ENCODE measurements around the gene USPL1.
"Not testable (repeated sequence)": the region's sequence is repeated elsewhere in the genome, so short reads cannot be mapped to it uniquely, and the experiment has no call there.

USPL1 gene

DNA sequence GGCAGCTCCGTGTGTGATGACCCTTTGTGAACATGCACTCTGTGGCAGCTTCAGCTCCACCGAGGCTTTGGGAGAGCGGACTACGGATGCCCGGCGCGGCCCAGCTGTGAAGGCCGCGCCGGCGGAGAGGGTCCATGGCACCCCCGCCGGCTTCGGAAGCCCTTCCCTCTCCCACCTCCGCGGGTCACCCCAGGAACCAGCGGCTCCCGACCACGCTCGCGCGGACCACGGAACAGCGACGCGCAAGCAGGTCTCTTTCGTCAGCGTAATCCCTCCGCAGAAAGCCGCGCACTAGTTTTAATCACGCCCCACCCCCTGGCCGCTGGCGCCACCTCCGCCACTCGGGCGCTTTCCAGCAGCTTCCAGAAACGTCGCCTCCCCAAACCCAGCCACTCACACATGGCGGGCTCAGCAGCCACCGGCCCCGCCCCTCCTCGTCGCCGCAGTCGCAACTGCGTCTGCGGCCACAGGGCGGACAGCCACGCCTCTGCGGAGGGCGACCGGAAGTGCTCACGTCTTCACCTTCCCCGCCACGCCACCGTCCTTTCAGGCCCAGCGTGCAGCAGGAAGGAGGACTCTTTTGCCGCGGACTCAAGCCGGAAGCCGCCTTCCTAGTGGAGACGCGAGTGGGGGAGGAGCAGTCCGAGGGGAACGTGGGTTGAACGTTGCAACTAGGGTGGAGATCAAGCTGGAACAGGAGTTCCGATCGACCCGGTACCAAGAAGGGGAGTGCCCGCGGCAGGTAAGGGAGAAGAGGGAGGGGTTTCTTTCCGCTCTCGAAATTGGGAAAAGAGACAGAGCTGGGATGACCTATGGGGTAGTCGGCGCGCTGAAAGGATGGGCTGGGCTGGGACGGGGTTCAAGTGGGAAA, at the start of gene USPL1:
Gene USPL1 (plus strand): TSS at position 606 of the 871 bp plus-strand sequence. CDS start 3,221 bp downstream, outside the sequence.
- DNase-seq (ENCODE audit: low read depth, low spot score): peak; percentile 85

DNA sequence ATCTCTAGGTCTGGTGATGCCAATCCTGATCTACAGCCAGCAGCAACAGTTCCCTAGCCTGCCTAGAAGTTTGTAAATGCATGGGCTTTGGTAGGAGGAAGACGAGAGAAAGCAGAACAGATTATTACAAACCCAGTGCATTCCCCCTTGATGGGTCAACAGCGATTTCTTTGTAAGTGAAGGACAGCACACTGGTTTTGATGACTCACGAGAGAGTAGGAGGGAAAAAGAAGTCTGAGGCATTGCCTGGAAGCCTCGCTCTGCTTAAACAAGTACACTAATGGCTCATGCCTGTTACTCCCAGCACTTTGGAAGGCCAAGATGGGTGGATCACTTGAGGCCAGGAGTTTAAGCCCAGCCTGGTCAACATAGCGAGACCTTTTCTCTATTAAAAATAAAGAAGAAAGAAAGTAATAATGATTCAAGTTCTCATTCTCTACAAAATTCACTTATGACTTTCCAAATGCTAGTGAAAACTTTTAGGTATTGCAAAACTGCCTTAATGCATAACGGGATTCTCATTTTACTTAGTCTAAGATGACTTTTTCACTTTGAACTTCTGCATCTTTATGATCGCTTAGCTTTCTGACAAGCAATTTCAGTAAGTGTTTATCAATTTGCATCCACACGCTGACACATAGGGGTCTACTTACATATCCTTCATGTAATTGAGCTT, 47.7 kb upstream of the USPL1 start:
- peak; percentile 33 for DNase-seq (ENCODE audit: low read depth, low spot score)

DNA sequence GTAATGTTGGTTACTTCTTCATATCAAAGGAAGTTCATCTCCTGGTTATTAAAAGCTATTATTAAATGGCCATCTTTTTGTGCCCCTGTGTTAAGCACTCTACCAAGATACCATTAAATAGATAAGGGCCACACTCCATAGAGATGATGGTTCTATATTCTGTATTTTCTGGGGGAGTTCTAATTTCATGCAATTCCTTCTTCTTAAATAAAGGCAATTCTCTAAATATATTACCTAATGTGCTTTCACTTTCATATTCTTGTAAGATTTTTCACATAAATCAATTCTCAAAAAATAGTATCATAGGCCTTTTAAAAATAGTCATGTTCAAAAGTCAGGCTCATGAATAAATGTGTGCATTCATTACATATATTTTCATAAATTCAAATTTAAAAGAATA, 47.0 kb upstream of the USPL1 start:
- no peak for DNase-seq (ENCODE audit: low read depth, low spot score)

- no peak for DNase-seq (ENCODE audit: low read depth, low spot score)
Observed at GRCh38 chr13:30572859-30573275, 44.9 kb upstream of the USPL1 start.

DNA sequence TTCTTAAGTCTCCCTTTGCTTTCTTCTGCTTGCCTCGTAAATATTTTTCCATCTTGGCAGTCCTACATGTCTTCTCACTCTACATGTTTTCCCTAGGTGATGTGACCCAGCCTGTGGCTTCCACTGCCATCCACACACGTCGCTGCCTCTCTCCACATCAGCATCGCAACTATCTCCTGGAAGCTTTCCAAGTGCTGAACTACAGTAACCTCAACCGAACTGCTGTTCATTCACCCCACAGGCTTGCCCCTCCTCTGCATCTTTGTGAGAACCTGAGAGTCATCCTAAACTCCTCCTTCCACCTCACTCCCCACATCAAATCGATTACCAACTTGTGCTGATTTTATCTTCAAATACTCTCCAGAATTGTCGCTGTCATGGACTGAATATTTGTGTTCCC, 41.2 kb upstream of the USPL1 start:
- no peak for DNase-seq (ENCODE audit: low read depth, low spot score)

GRCh38 chr13:30577401-30577852, 40.3 kb upstream of the USPL1 start:
- DNase-seq (ENCODE audit: low read depth, low spot score): no peak

- DNase-seq (ENCODE audit: low read depth, low spot score): no peak
Observed at GRCh38 chr13:30580852-30581502, 36.7 kb upstream of the USPL1 start.

DNA sequence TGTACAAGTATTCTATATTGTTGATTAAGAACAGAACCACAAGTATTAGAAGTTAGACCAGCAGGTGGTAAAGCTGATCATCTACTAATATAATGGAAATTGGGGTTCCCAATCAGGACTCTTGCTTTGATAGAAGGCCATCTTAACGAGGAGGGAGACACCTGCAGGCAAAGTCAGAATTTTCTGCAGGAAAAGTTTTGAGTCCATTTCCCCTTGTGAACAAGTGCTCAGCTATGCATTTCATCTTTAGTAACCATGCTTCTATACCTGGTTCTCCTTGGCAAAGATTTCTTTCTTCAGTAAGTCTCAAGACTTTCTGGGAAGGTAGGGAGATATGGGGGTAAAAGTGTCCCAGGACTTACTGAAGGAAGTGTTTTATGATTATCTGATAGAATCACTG, 36.1 kb upstream of the USPL1 start:
- DNase-seq (ENCODE audit: low read depth, low spot score): no peak

- no peak for DNase-seq (ENCODE audit: low read depth, low spot score)
Observed at GRCh38 chr13:30584051-30584731, 33.5 kb upstream of the USPL1 start.

GRCh38 chr13:30585748-30586262, 31.9 kb upstream of the USPL1 start:
- no peak for DNase-seq (ENCODE audit: low read depth, low spot score)

- no peak for DNase-seq (ENCODE audit: low read depth, low spot score)
Observed at GRCh38 chr13:30587231-30587630, 30.5 kb upstream of the USPL1 start.

GRCh38 chr13:30587739-30588138, 30.0 kb upstream of the USPL1 start:
- no peak for DNase-seq (ENCODE audit: low read depth, low spot score)

GRCh38 chr13:30593001-30593400, 24.7 kb upstream of the USPL1 start:
- DNase-seq (ENCODE audit: low read depth, low spot score): no peak

DNA sequence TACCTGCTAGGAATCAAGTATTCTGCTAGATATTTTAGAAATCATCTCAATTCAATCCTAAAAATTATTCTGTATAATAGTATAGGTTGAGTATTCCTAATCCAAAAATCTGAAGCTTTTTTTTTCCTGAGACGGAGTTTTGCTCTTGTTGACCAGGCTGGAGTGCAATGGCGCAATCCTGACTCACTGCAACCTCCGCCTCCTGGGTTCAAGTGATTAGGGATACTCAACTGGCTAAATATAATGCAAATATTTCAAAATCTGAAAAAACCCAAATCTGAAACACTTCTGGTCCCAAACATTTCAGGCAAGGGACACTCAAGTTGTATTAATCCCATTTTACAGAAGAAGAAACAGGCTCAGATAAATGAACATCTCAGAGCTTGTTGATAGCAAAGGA, 17.2 kb upstream of the USPL1 start:
- no peak for DNase-seq (ENCODE audit: low read depth, low spot score)

DNA sequence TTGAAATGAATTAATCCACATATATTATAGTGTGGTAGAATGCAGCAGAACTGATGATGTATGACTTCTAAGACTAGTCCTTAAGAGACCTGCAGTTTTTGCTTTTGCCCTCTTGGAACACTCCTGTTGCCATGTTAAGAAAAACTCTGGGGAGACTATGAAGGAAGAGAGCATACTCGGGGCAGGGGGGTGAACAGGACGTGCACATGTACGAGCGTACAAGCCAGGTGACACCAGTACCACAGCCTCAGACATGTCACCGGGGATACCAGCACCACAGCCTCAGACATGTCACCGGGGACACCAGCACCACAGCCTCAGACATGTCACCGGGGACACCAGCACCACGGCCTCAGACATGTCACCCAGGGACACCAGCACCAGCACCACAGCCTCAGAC, 15.9 kb upstream of the USPL1 start:
- DNase-seq (ENCODE audit: low read depth, low spot score): no peak

GRCh38 chr13:30605052-30605451, 12.7 kb upstream of the USPL1 start:
- no peak for DNase-seq (ENCODE audit: low read depth, low spot score)

DNA sequence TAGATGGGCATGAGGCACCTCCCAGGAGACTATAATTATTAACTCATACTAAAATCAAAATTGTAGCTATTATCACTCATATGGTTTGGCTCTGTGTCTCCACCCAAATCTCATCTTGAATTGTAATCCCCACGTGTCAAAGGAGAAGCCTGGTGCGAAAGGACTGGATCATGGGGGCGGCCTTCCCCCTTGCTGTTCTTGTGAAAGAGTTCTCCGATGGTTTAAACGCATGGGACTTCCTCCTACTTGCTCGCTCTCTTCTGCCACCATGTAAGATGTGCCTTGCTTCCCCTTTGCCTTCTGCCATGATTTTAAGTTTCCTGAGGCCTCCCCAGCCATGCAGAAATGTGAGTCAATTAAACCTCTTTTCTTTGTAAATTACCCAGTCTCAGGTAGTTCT, 10.5 kb upstream of the USPL1 start:
- DNase-seq (ENCODE audit: low read depth, low spot score): not testable (repeated sequence)

DNA sequence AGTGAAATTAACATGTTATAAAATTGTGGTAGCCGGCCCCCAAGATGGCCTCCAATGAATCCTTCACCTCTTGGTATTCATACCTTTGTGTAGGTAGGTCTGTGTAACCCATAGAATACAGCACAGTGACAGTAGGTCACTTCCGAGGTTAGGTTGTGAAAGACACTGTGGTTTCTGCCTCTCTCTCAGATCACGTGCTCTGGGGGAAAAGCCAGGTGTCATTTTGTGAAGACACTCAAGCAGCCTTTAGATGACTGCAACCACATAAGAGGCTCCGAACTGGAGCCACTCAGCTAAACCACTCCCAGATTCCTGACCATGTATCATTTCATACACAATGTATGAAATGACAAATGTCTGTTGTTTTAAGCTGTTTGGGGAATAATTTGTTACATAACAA, 9.8 kb upstream of the USPL1 start:
- DNase-seq (ENCODE audit: low read depth, low spot score): no peak

- DNase-seq (ENCODE audit: low read depth, low spot score): no peak
Observed at GRCh38 chr13:30608364-30608763, 9.4 kb upstream of the USPL1 start.

DNA sequence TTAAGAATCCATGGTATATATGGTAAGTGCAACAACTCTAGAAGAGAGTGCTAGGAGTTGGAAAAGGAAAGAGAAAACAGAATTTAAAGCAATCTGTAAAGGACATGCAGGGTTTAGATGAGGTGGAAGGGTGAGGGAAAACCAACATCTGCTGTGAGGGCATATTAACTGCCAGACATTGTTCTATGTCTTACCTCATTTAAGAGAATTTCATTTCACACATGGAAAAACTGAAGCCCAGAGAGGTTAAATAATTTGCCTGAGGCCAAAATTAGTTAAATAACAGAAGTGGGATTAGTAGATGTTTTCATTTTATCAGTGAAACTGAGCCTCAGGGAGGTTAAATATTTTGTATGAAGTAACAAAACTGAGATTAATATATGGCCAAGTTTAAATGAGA, 7.4 kb upstream of the USPL1 start:
- DNase-seq (ENCODE audit: low read depth, low spot score): no peak

DNA sequence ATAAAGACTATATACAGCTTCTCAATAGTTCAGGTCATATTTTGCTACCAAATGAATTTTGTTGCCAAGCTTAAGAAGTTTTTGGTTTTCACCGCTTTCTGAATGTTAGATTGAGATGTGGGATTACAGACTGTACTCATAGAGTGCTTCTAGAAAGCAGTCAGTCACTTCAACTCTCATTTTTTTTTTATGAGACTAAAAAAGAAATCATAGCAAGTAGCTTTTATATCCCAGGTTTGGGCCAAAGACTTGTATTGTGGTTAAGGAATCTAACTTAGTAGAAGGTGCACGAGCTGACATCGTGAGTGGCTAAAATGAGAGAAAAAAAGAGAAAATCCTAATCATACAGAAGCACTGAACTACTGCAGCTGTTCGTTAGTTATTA, 2.2 kb upstream of the USPL1 start:
- no peak for DNase-seq (ENCODE audit: low read depth, low spot score)

Measured in iPS DF 19.7 (cell line).